Astrocyte (in vitro differentiated cells and primary cell): ENCODE results near the gene NXPH4. TPM values are rescaled to one million over a fixed set of nuclear protein-coding genes. Genes with fewer than 3 reads are reported as not detected.

ENCODE experiments used
- DNase-seq: peaks from one replicate; pipeline ENCODE4 v3.0.0-alpha.2; 2010; ENCODE audit warnings: low read depth
- FAIRE-seq: peaks from 2 replicates; lab custom pipeline; 2011; peaks lifted over from hg19 to GRCh38; lab: Jason Lieb, UNC
- H2AFZ ChIP-seq: 2 replicates; pipeline ENCODE4 v1.6.0; 2012; ENCODE audit warnings: low read depth, low read length, inconsistent platforms
- H3K27ac ChIP-seq: 2 replicates; pipeline ENCODE4 v1.5.1; 2011; ENCODE audit warnings: low read depth, low read length, inconsistent platforms
- H3K27me3 ChIP-seq: 2 replicates; pipeline ENCODE4 v1.6.0; 2011; ENCODE audit warnings: low read length, inconsistent platforms; ENCODE audit not compliant: insufficient read depth
- H3K36me3 ChIP-seq: 2 replicates; pipeline ENCODE4 v1.5.1; 2011; ENCODE audit warnings: low read length, inconsistent platforms; ENCODE audit not compliant: insufficient read depth
- H3K4me1 ChIP-seq: 2 replicates; pipeline ENCODE4 v1.5.1; 2011; ENCODE audit warnings: low read length, inconsistent platforms; ENCODE audit not compliant: insufficient read depth
- H3K4me2 ChIP-seq: 2 replicates; pipeline ENCODE4 v1.6.0; 2012; ENCODE audit warnings: low read length, inconsistent platforms
- H3K4me3 ChIP-seq: 2 replicates; pipeline ENCODE4 v1.5.1; 2011; ENCODE audit warnings: low read depth, mild to moderate bottlenecking, low read length, inconsistent platforms; ENCODE audit not compliant: insufficient read depth
- H3K79me2 ChIP-seq: 2 replicates; pipeline ENCODE4 v1.6.0; 2012; ENCODE audit warnings: mild to moderate bottlenecking, low read length, inconsistent platforms; ENCODE audit not compliant: insufficient read depth
- H3K9ac ChIP-seq: 2 replicates; pipeline ENCODE4 v1.6.0; 2012; ENCODE audit warnings: mild to moderate bottlenecking, low read length, inconsistent platforms
- H3K9me3 ChIP-seq: 2 replicates; pipeline ENCODE4 v1.5.1; 2012; ENCODE audit warnings: low read depth, mild to moderate bottlenecking, low read length, inconsistent platforms; ENCODE audit not compliant: insufficient read depth
- H4K20me1 ChIP-seq: 2 replicates; pipeline ENCODE4 v1.6.0; 2012; ENCODE audit warnings: low read length, inconsistent platforms; ENCODE audit not compliant: insufficient read depth
- H3K27ac Mint-ChIP-seq: one replicate; pipeline ENCODE4 v1.8.0; 2021; ENCODE audit warnings: mild to moderate bottlenecking, mixed read lengths; ENCODE audit not compliant: unreplicated experiment
- H3K27me3 Mint-ChIP-seq: one replicate; pipeline ENCODE4 v1.8.0; 2021; ENCODE audit warnings: low read depth, mixed read lengths; ENCODE audit not compliant: unreplicated experiment
- H3K36me3 Mint-ChIP-seq: one replicate; pipeline ENCODE4 v1.8.0; 2021; ENCODE audit warnings: low read depth, mixed read lengths; ENCODE audit not compliant: unreplicated experiment
- H3K4me1 Mint-ChIP-seq: one replicate; pipeline ENCODE4 v1.8.0; 2021; ENCODE audit warnings: low read depth, mixed read lengths; ENCODE audit not compliant: unreplicated experiment
- H3K4me3 Mint-ChIP-seq: one replicate; pipeline ENCODE4 v1.8.0; 2021; ENCODE audit warnings: mild to moderate bottlenecking, moderate library complexity, mixed read lengths; ENCODE audit not compliant: unreplicated experiment
- H3K9me3 Mint-ChIP-seq: one replicate; pipeline ENCODE4 v1.8.0; 2021; ENCODE audit warnings: mild to moderate bottlenecking, mixed read lengths; ENCODE audit not compliant: unreplicated experiment
- CTCF ChIP-seq: IDR thresholded peaks from 2 replicates; pipeline ENCODE4 v1.5.1; 2011; ENCODE audit warnings: low read depth, mild to moderate bottlenecking, inconsistent platforms, low read length, moderate library complexity; ENCODE audit not compliant: insufficient read depth
- EZH2 ChIP-seq: IDR thresholded peaks from 2 replicates; pipeline ENCODE4 v1.6.1; 2012; ENCODE audit warnings: mild to moderate bottlenecking, low read length, inconsistent platforms; ENCODE audit not compliant: insufficient read depth
- total RNA-seq: library from RNA; stranded (reverse); gene quantifications from 2 replicates; pipeline ENCODE4 v1.2.1, GENCODE V29; 2021

The NXPH4 gene
- total RNA-seq, 1 donor from 2014 or later = 14.5 TPM

- no peaks in the 10 kb centered on the region for H3K9me3 Mint-ChIP-seq
- Histone ChIP-seq H3K36me3 (peaks cover 26% of the 10 kb centered on the region), H3K9ac (no peak overlapping the region), H3K4me1 (no peaks in the 10 kb centered on the region), H3K4me2 (no peak overlapping the region), H3K4me3 (no peak overlapping the region), H4K20me1 (peaks cover 59% of the 10 kb centered on the region), H3K27ac (no peak overlapping the region), H2AFZ (no peak overlapping the region), H3K27me3 (no peaks in the 10 kb centered on the region), H3K9me3 (no peaks in the 10 kb centered on the region), H3K79me2 (no peaks in the 10 kb centered on the region)
- FAIRE-seq (no peak), DNase-seq (no peak)
- no peaks in the 10 kb centered on the region for H3K4me1 Mint-ChIP-seq
- H3K4me3 Mint-ChIP-seq = no peak overlapping the region
- no peak overlapping the region for H3K27ac Mint-ChIP-seq
- TF ChIP-seq EZH2 (no peak), CTCF (no peak)
- H3K36me3 Mint-ChIP-seq = peaks cover 27% of the 10 kb centered on the region
- no peaks in the 10 kb centered on the region for H3K27me3 Mint-ChIP-seq
Measured at GRCh38 chr12:57196956-57197355, 19.6 kb upstream of the NXPH4 start.

GRCh38 chr12:57198329-57198728 is 18.3 kb upstream of the NXPH4 start:
- no peak overlapping the region for H3K4me2 ChIP-seq
- Mint-ChIP-seq H3K4me1 (no peaks in the 10 kb centered on the region), H3K4me3 (no peak overlapping the region), H3K27ac (no peak overlapping the region), H3K27me3 (no peaks in the 10 kb centered on the region), H3K9me3 (no peaks in the 10 kb centered on the region), H3K36me3 (peaks cover 31% of the 10 kb centered on the region)
- TF ChIP-seq EZH2 = no peak
- no peak for TF ChIP-seq CTCF
- no peaks in the 10 kb centered on the region for H3K4me1 ChIP-seq
- H4K20me1 ChIP-seq = peaks cover 52% of the 10 kb centered on the region
- peaks cover 24% of the 10 kb centered on the region for H3K36me3 ChIP-seq
- DNase-seq = no peak
- H3K4me3 ChIP-seq = no peak overlapping the region
- no peak overlapping the region for H3K9ac ChIP-seq
- no peak overlapping the region for H2AFZ ChIP-seq
- FAIRE-seq = no peak
- no peaks in the 10 kb centered on the region for H3K79me2 ChIP-seq
- H3K27ac ChIP-seq = no peak overlapping the region
- no peaks in the 10 kb centered on the region for H3K27me3 ChIP-seq
- H3K9me3 ChIP-seq = no peaks in the 10 kb centered on the region

GRCh38 chr12:57199191-57199590 is 17.4 kb upstream of the NXPH4 start:
- Histone ChIP-seq H3K27ac (no peak overlapping the region), H3K4me1 (no peaks in the 10 kb centered on the region), H3K36me3 (peaks cover 27% of the 10 kb centered on the region), H3K4me3 (no peak overlapping the region), H4K20me1 (peaks cover 50% of the 10 kb centered on the region), H2AFZ (no peak overlapping the region), H3K79me2 (no peaks in the 10 kb centered on the region), H3K27me3 (no peaks in the 10 kb centered on the region), H3K9ac (no peak overlapping the region), H3K9me3 (no peaks in the 10 kb centered on the region), H3K4me2 (no peak overlapping the region)
- Mint-ChIP-seq H3K9me3 (no peaks in the 10 kb centered on the region), H3K4me3 (no peak overlapping the region), H3K36me3 (peaks cover 31% of the 10 kb centered on the region), H3K27me3 (no peaks in the 10 kb centered on the region), H3K27ac (no peak overlapping the region), H3K4me1 (no peaks in the 10 kb centered on the region)
- DNase-seq (no peak), FAIRE-seq (no peak)
- TF ChIP-seq EZH2 (no peak), CTCF (no peak)
